Effector memory CD4-positive, alpha-beta T cell (primary cell): ENCODE data around the gene SPOP.
A peak's percentile ranks its signal among the peaks of the same experiment; 100 is the strongest.

ENCODE experiments used
- DNase-seq, 3 donors: peaks; one replicate each; pipeline ENCODE4 v3.0.0-alpha.2; 2020
- H3K27ac ChIP-seq: 2 replicates; pipeline ENCODE4 v1.7.0; 2013; ENCODE audit warnings: mild to moderate bottlenecking, low read length, moderate library complexity; ENCODE audit not compliant: insufficient read depth, poor library complexity, severe bottlenecking
- H3K27me3 ChIP-seq: replicated peaks from 2 replicates; pipeline ENCODE4 v1.7.0; 2013; ENCODE audit warnings: mild to moderate bottlenecking, low read length; ENCODE audit not compliant: insufficient read depth, control insufficient read depth, poor library complexity, severe bottlenecking
- H3K36me3 ChIP-seq: 2 replicates; pipeline ENCODE4 v1.7.0; 2013; ENCODE audit warnings: mild to moderate bottlenecking, low read length, moderate library complexity; ENCODE audit not compliant: control insufficient read depth, insufficient read depth
- H3K4me1 ChIP-seq: 2 replicates; pipeline ENCODE4 v1.7.0; 2013; ENCODE audit warnings: low read length, mild to moderate bottlenecking; ENCODE audit not compliant: control insufficient read depth, insufficient read depth, poor library complexity, severe bottlenecking
- H3K4me3 ChIP-seq: 2 replicates; pipeline ENCODE4 v1.7.0; 2013; ENCODE audit warnings: low read length, low read depth, mild to moderate bottlenecking; ENCODE audit not compliant: insufficient read depth, poor library complexity, severe bottlenecking
- H3K9me3 ChIP-seq: 2 replicates; pipeline ENCODE4 v1.7.0; 2013; ENCODE audit warnings: mild to moderate bottlenecking, low read length, moderate library complexity; ENCODE audit not compliant: control insufficient read depth

Gene SPOP

DNA sequence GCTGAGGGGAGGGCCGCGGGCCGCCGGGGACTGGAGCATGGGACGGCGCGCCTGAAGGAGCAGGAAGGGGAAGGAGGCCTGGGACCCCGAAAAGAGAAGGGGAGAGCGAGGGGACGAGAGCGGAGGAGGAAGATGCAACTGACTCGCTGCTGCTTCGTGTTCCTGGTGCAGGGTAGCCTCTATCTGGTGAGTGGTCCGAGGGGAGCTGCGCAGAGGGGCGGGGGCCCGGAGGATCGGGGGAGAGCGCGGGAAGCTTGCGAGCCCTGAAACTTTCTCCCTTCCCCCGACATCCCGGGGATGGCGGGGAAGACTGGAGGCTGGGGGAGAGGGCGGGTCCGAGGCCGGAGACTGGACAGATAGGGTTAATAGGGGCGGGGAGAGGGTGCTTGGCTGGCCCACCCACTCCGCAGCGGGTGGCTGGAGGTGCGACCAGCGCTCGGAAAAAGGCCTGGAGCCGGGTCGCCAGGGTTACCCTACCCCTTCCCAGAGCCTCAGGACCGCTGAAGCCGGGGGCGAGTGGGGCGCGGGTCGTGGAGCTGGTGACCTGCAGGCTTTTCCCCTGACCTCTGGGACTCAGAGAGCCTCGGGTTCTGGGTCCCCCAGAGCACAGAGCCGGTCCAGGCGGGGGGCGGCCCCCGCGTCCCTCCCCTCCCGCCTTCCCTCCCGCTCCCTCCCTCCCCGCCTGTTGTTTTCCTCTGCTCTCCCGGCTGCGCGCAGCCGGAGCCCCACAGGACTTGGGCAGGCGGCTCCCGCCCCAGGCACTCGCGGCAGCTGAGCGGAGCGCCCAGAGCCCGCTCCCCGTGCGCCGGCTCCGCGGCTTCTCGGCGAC is 101.6 kb downstream of the SPOP start:
- Histone ChIP-seq H3K36me3 (no peaks in the 10 kb centered on the region), H3K27me3 (peaks cover 36% of the 10 kb centered on the region), H3K4me3 (peak overlapping the region; percentile 44), H3K9me3 (no peaks in the 10 kb centered on the region), H3K4me1 (peaks cover 13% of the 10 kb centered on the region), H3K27ac (no peak overlapping the region)
- DNase-seq = no peak

DNA sequence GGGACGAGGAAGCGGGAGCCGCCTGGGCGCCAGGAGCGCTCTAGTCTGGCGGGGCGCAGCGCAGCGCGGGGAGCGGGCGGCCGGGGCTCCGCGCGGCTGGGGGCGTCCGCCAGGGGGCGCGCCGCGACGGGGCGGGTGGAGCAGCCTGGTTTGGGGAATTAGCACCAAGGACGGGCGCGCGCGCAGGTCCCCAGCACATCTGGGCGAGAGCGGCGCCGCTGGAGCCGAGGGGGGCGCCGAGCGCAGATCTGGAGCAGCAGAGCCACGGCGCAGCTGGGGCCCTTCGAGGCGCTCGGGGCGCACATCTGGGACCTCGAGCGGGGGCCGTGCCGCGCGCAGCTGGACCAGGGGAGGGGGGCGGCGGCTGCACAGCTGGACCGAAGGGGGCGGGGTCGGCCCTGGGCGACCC is 102.2 kb downstream of the SPOP start, which contains the start of gene NXPH3:
NXPH3 (plus strand) TSS at position 193 of the 409 bp plus-strand sequence. CDS start 349 bp downstream, outside the sequence.
- peak within 1 kb of the TSS; percentile 44 for H3K4me3 ChIP-seq
- peaks cover 36% of the 10 kb centered on the region for H3K27me3 ChIP-seq
- peaks cover 13% of the 10 kb centered on the region for H3K4me1 ChIP-seq
- no peaks in the 10 kb centered on the region for H3K9me3 ChIP-seq
- H3K36me3 ChIP-seq = no peaks in the 10 kb centered on the region
- peak; percentile 33 to 47 (median 35) for DNase-seq
- H3K27ac ChIP-seq = no peak within 1 kb of the TSS

DNA sequence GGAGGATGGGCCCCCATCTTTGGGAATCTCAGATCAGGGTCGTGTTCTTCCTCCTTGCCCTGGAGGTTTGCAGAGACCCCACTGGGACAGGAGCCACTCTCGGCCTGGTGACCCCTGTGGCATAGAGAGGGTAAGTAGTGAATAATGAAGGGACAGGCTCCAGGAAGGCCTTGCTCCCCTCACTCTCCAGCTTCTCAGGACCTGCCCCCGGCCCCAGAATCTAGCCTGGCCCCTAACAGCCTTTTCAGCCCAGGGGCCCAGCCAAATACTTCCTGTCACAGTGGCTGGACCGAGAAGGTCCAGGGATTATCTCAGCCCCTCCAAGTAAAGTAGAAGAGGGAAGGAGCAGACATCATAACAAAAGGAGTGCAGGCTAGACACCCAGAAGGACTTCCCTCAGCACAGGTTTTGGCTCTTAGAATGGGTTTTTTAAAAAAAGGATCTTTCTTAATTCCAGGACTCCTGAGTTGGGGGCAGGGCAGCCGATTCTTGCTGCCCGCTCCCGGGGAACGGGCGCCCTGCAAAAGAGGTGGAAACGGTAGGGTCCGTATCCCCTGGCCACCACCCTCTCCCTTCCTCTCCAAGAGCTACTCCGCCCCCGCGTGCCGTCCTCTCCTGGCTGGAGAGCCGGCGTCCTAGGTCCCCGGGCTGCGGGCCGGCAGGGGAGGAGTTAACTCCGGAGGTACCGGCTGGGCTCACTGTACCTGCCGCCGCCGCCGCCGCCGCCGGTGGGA is 102.8 kb downstream of the SPOP start:
- no peak overlapping the region for H3K4me3 ChIP-seq
- H3K27me3 ChIP-seq = peaks cover 36% of the 10 kb centered on the region
- H3K36me3 ChIP-seq = no peaks in the 10 kb centered on the region
- H3K4me1 ChIP-seq = peaks cover 17% of the 10 kb centered on the region
- no peak for DNase-seq
- H3K9me3 ChIP-seq = no peaks in the 10 kb centered on the region
- no peak overlapping the region for H3K27ac ChIP-seq

DNA sequence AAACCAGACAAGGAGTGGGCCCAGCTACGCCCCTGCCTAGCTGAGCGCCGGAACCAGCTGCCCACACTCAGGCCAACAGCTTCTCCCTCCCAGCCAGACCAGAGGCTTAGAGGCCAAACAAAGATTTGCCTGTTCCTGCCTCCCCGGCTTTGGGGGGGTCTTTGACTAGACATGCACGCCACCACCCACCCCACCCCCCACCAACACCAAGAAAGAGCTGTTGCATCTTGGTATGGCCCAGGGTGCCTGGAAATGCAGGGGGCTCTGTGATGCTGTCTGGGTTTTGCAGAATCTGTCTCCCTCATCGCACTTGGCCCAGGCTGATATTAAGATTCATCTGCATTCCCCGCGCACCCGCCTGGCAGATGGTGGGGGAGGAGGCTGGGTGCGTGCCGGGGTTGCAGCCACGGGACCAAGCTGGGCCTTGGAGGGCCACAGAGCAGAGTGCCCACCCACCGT is 103.5 kb downstream of the SPOP start:
- Histone ChIP-seq H3K27me3 (peaks cover 36% of the 10 kb centered on the region), H3K4me3 (no peak overlapping the region), H3K9me3 (no peaks in the 10 kb centered on the region), H3K4me1 (peaks cover 18% of the 10 kb centered on the region), H3K27ac (no peak overlapping the region), H3K36me3 (no peaks in the 10 kb centered on the region)
- no peak for DNase-seq

DNA sequence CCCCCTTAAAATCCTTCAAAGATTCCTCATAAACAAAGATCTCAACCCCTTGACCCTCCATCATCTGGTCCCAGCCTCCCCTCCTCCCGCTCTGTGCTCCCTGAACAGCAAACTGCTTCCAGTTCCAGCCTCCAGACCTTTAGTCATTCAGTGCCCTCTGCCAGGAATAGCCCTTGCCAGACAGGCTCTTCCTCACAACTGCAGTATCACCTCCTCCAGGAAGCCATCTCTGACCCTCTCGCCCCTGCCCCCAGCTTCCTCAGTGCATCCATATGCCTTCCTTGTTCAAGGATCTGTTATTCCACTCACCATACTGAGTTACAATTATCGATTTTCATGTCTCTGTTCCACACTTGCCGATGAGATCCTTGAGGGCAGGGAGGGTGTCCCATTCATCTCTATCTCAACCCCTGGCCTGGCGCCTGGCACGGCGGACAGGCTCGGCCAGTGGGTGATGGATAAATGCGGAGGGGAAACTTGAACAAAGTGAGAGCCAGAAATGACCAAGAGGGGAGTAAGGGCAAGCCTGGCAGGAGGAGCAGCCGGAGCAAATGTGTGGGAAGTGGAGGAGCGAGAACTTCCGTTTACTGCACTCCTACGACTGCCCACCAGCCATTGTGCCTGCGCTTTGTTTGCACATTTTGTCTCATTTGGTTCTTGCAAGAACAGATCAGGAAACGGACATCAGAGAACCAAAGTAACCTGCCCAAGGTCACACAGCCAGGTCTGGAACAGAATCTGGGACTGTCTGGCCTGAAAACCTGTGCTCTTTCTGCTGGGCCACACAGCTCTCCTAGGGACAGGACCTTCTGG is 104.2 kb downstream of the SPOP start:
- Histone ChIP-seq H3K27me3 (peaks cover 36% of the 10 kb centered on the region), H3K4me3 (no peak overlapping the region), H3K9me3 (no peaks in the 10 kb centered on the region), H3K27ac (no peak overlapping the region), H3K36me3 (no peaks in the 10 kb centered on the region), H3K4me1 (peaks cover 18% of the 10 kb centered on the region)
- DNase-seq = no peak

DNA sequence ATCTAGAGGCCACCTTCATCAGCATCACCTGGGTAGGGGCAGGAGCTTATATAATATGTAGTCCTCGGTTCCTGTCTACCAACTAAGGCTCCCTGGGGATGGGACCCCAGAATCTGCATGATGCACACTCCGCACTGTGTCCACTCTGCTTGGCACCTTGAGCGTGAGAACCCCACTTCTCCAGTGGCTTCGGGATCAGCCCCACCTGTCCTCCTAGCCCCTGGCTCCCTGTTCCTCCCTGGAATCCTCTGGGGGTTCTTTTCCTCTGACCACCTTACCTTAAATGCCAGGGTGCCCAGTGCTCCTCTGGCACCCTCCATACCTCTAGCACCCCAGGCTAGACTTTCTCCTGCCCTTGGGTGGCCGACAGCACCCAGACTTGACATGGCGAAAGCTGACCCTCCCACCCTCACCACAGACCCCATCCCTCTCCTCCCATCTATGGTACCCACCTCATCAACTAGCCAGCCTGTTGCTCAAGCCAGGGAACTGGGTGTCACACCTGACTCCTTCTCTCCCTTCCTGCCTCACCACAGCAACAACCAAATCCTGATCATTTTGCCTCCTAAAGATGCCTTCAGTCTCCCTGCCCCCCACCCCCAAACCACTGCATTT is 105.0 kb downstream of the SPOP start:
- H3K9me3 ChIP-seq = no peaks in the 10 kb centered on the region
- no peak overlapping the region for H3K27ac ChIP-seq
- H3K4me3 ChIP-seq = no peak overlapping the region
- DNase-seq = no peak
- peaks cover 32% of the 10 kb centered on the region for H3K27me3 ChIP-seq
- H3K36me3 ChIP-seq = no peaks in the 10 kb centered on the region
- peaks cover 22% of the 10 kb centered on the region for H3K4me1 ChIP-seq

DNA sequence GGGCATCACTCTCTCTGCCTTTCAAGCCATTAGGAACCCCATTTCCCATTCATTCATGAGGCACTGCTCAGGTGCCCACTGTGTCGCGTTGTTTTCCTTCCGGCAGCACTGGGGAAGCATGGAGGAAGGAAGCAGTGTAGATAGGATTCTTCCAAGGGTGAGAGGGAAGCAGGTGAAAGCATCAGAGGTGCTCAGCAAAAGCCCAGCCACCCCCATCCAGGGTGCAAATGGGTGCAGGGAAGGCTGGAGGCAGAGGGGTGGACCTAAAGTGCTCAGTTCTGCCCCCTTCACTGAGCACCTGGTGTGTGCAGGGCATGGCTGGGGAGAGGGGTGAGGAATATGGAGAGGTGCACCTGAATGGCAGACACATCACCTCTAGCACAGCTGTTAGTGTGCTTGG is 105.7 kb downstream of the SPOP start:
- H3K4me3 ChIP-seq = no peak overlapping the region
- no peak for DNase-seq
- H3K36me3 ChIP-seq = no peaks in the 10 kb centered on the region
- H3K27ac ChIP-seq = no peak overlapping the region
- peaks cover 26% of the 10 kb centered on the region for H3K27me3 ChIP-seq
- H3K9me3 ChIP-seq = no peaks in the 10 kb centered on the region
- H3K4me1 ChIP-seq = peaks cover 26% of the 10 kb centered on the region

DNA sequence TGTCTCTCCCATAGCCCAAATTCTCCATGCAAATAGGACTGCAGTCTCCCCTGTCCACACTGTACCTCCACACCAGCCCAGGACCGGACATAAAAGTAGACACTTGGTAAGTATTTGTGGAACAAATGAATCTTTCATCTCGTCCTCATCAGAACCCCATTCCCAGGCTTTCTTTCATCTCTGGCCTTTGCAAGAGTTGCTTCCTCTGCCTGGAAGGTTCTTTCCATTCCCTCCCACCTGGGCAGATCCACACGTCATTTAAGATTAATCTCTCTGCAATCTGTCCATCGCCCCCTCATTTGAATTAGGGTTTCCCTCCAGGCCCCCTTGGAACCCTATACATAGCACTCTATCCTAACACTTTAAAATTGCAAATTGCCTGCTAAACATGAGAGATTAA is 106.1 kb downstream of the SPOP start:
- H3K9me3 ChIP-seq = no peaks in the 10 kb centered on the region
- peaks cover 21% of the 10 kb centered on the region for H3K27me3 ChIP-seq
- peaks cover 24% of the 10 kb centered on the region for H3K4me1 ChIP-seq
- no peaks in the 10 kb centered on the region for H3K36me3 ChIP-seq
- no peak for DNase-seq
- no peak overlapping the region for H3K27ac ChIP-seq
- H3K4me3 ChIP-seq = no peak overlapping the region

DNA sequence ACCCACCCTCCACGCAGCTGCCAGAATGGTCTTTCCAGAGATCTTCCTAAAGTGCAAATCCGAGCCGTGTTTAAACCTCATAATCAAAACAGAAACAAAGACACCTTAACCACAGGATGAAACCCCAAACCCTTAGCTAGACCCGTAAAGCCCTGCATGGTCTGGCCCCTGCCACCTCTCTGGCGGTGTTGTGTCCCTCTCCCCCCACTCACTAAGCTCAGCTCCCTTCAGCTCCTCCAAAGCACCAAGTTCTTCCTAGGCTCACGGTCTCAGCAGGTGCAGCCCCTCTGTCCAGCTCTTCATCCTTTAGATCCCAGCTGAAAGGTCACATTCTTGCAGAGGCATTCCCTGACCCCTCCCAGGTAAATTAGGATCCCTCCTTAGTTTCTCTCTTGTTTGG is 106.6 kb downstream of the SPOP start:
- DNase-seq = no peak
- peaks cover 16% of the 10 kb centered on the region for H3K27me3 ChIP-seq
- no peaks in the 10 kb centered on the region for H3K9me3 ChIP-seq
- no peak overlapping the region for H3K4me3 ChIP-seq
- H3K27ac ChIP-seq = no peak overlapping the region
- H3K36me3 ChIP-seq = no peaks in the 10 kb centered on the region
- peaks cover 20% of the 10 kb centered on the region for H3K4me1 ChIP-seq
